HepG2 (cell line): Measurements from ENCODE around the gene SPRED2. TPM values are rescaled to one million over a fixed set of nuclear protein-coding genes. Genes with fewer than 3 reads are reported as not detected.

Experiments
- CCAR2 ChIP-seq: fragments of 200-400 bp; formaldehyde crosslinking; optimal IDR thresholded peaks from 2 replicates; pipeline ENCODE3; 2018; ENCODE audit warnings: low read depth, mild to moderate bottlenecking, low read length, moderate library complexity
- EZH2 ChIP-seq: conservative IDR thresholded peaks from 2 replicates; pipeline ENCODE4 v1.6.1; 2012; ENCODE audit warnings: mild to moderate bottlenecking, low read depth, low read length, moderate library complexity
- KDM3A ChIP-seq: IDR thresholded peaks from 2 replicates; pipeline ENCODE4 v1.6.1; 2018; ENCODE audit warnings: low read depth, missing compliant biosample characterization
- MIER2 ChIP-seq: IDR thresholded peaks from 2 replicates; pipeline ENCODE4 v1.6.1; 2016; ENCODE audit warnings: missing biosample characterization, missing genetic modification reagents
- SIX4 ChIP-seq: sonication (generic); formaldehyde crosslinking; IDR thresholded peaks from 2 replicates; pipeline ENCODE4 v1.4.0; 2020; ENCODE audit warnings: missing genetic modification reagents
- SP140L ChIP-seq: sonication (generic); formaldehyde crosslinking; IDR thresholded peaks from 2 replicates; pipeline ENCODE4 v1.4.0; 2020; ENCODE audit warnings: missing genetic modification reagents, borderline replicate concordance
- STAG1 ChIP-seq: sonication (generic); formaldehyde crosslinking; IDR thresholded peaks from 2 replicates; pipeline ENCODE4 v1.4.0; 2020; ENCODE audit warnings: missing genetic modification reagents
- U2AF2 ChIP-seq: fragments of 200-400 bp; formaldehyde crosslinking; IDR thresholded peaks from 2 replicates; pipeline ENCODE4 v1.6.1; 2017; ENCODE audit warnings: low read depth, mild to moderate bottlenecking, low read length
- ZNF230 ChIP-seq: sonication (generic); formaldehyde crosslinking; IDR thresholded peaks from 2 replicates; pipeline ENCODE4 v1.4.0; 2020; ENCODE audit warnings: mild to moderate bottlenecking, missing genetic modification reagents
- ZNF331 ChIP-seq: sonication (generic); formaldehyde crosslinking; IDR thresholded peaks from 2 replicates; pipeline ENCODE4 v1.4.0; 2020; ENCODE audit warnings: missing genetic modification reagents
- ZNF775 ChIP-seq: sonication (generic); formaldehyde crosslinking; IDR thresholded peaks from 2 replicates; pipeline ENCODE4 v1.4.0; 2020; ENCODE audit warnings: missing genetic modification reagents, mild to moderate bottlenecking, moderate library complexity, borderline replicate concordance
- polyA plus RNA-seq, 8 experiments: library from polyadenylated mRNA; depleted of rRNA in 3 of 8; stranded (reverse) in 7 of 8; unstranded in 1 of 8; fragments of >200 nt; fragmentation: Illumina TruSeq in 4 of 8; extraction: Trizol in 4 of 8; gene quantifications; 2 replicates each; pipeline versions ENCODE4 v1.2.1 to v1.2.3, GENCODE V29; 2011 to 2016; ENCODE audit warnings: low read depth in 4 of 8, missing spikeins in 1 of 8, mixed read lengths in 1 of 8; ENCODE audit not compliant: insufficient read depth in 1 of 8
- total RNA-seq, 5 experiments: library from RNA; depleted of rRNA; stranded (reverse); fragments of >200 nt; fragmentation: Illumina TruSeq; extraction: Trizol; gene quantifications; 2 replicates each; pipeline ENCODE4 v1.2.3, GENCODE V29; 2016; ENCODE audit warnings: low read depth in 1 of 5
- TF ChIP-seq, protein P1 (sequence below): sonication (generic); formaldehyde crosslinking; IDR thresholded peaks from 2 replicates; pipeline ENCODE4 v1.8.0; 2022; ENCODE audit warnings: missing genetic modification reagents, mild to moderate bottlenecking, moderate library complexity, borderline replicate concordance
- TF ChIP-seq, protein P2 (sequence below): sonication (generic); formaldehyde crosslinking; IDR thresholded peaks from 2 replicates; pipeline ENCODE4 v1.4.0; 2020; ENCODE audit warnings: missing genetic modification reagents, borderline replicate concordance
- TF ChIP-seq, protein P3 (sequence below): sonication (generic); formaldehyde crosslinking; IDR thresholded peaks from 2 replicates; pipeline ENCODE4 v1.8.1; 2023; ENCODE audit warnings: missing genetic modification reagents, mild to moderate bottlenecking, borderline replicate concordance
- TF ChIP-seq, protein P4 (sequence below): IDR thresholded peaks from 2 replicates; pipeline ENCODE4 v1.6.1; 2016; ENCODE audit warnings: missing compliant biosample characterization, missing genetic modification reagents, borderline replicate concordance

The SPRED2 gene
- total and polyA plus RNA-seq, 2 of the 13 experiments (the other 11 are each of a cell fraction or from before 2014, with no cell fraction given), result 13.0 to 37.0 TPM

DNA sequence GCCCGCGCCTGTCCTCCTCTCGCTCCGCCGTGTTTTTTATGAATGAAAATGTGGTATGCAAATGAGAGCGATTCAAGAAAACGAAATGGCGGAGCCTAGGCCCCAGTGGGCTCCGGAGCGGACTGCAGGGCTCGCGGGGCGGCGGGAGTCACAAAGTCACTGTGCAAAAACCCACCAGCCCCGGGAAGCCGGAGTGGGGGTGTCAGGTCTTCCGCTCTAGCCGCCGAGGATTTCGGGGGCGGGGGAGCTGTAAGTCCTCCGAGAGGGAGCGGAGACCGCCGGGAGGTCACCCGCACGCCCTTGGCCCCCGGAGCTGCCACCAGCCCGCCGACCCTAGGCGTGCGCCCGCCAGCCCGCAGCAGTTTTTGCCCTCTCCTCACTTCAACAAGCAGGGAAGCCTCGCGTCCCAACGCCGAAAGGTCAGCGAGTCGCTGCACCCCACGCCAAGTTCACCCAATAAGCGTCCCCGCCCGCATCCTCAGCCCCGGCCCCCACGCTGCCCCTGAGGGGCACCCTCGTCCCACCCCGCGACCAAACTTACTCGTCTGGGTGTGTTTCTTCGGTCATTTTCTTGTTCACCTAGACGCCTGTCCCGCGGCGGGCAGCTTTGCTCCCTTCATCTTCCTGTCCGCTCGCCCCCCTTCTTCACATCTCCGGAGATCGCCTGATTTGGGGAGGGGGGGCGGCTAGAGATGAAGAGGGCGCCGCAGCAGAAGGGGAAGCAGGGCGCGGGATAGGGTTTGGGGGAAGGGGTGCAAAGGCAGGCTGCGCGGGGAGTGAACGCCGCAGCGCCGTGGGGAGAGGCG lies 775 bp downstream of the SPRED2 start (continued):
- TF ChIP-seq ZNF331 (CRISPR knock-in tag) (no peak; the same call in 1 of the 2 replicates), MIER2 (CRISPR knock-in tag) (no peak), KDM3A (no peak), U2AF2 (no peak), STAG1 (CRISPR knock-in tag) (0 out of 2 replicates have a peak, but pooled peaks have one; percentile 6), CCAR2 (no peak), ZNF230 (CRISPR knock-in tag) (no peak), ZNF775 (0 out of 2 replicates have a peak, but pooled peaks have one; percentile 5), EZH2 (no peak), SIX4 (CRISPR knock-in tag) (no peak), SP140L (no peak)
- TF ChIP-seq, protein P1, sequence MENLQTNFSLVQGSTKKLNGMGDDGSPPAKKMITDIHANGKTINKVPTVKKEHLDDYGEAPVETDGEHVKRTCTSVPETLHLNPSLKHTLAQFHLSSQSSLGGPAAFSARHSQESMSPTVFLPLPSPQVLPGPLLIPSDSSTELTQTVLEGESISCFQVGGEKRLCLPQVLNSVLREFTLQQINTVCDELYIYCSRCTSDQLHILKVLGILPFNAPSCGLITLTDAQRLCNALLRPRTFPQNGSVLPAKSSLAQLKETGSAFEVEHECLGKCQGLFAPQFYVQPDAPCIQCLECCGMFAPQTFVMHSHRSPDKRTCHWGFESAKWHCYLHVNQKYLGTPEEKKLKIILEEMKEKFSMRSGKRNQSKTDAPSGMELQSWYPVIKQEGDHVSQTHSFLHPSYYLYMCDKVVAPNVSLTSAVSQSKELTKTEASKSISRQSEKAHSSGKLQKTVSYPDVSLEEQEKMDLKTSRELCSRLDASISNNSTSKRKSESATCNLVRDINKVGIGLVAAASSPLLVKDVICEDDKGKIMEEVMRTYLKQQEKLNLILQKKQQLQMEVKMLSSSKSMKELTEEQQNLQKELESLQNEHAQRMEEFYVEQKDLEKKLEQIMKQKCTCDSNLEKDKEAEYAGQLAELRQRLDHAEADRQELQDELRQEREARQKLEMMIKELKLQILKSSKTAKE (CRISPR knock-in tag), result peak; percentile 34; the same call in 1 of the 2 replicates
- TF ChIP-seq, protein P2, sequence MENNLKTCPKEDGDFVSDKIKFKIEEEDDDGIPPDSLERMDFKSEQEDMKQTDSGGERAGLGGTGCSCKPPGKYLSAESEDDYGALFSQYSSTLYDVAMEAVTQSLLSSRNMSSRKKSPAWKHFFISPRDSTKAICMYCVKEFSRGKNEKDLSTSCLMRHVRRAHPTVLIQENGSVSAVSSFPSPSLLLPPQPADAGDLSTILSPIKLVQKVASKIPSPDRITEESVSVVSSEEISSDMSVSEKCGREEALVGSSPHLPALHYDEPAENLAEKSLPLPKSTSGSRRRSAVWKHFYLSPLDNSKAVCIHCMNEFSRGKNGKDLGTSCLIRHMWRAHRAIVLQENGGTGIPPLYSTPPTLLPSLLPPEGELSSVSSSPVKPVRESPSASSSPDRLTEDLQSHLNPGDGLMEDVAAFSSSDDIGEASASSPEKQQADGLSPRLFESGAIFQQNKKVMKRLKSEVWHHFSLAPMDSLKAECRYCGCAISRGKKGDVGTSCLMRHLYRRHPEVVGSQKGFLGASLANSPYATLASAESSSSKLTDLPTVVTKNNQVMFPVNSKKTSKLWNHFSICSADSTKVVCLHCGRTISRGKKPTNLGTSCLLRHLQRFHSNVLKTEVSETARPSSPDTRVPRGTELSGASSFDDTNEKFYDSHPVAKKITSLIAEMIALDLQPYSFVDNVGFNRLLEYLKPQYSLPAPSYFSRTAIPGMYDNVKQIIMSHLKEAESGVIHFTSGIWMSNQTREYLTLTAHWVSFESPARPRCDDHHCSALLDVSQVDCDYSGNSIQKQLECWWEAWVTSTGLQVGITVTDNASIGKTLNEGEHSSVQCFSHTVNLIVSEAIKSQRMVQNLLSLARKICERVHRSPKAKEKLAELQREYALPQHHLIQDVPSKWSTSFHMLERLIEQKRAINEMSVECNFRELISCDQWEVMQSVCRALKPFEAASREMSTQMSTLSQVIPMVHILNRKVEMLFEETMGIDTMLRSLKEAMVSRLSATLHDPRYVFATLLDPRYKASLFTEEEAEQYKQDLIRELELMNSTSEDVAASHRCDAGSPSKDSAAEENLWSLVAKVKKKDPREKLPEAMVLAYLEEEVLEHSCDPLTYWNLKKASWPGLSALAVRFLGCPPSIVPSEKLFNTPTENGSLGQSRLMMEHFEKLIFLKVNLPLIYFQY (CRISPR knock-in tag), result no peak
- TF ChIP-seq, protein P3, sequence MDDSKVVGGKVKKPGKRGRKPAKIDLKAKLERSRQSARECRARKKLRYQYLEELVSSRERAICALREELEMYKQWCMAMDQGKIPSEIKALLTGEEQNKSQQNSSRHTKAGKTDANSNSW (CRISPR knock-in tag), result no peak; the same call in 1 of the 2 replicates
- TF ChIP-seq, protein P4, sequence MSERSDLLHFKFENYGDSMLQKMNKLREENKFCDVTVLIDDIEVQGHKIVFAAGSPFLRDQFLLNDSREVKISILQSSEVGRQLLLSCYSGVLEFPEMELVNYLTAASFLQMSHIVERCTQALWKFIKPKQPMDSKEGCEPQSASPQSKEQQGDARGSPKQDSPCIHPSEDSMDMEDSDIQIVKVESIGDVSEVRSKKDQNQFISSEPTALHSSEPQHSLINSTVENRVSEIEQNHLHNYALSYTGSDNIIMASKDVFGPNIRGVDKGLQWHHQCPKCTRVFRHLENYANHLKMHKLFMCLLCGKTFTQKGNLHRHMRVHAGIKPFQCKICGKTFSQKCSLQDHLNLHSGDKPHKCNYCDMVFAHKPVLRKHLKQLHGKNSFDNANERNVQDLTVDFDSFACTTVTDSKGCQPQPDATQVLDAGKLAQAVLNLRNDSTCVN, result no peak
